Colonic mucosa (tissue), 4 donors: ENCODE measurements around the gene ACADVL. TPM values are rescaled to one million over a fixed set of nuclear protein-coding genes. Genes with fewer than 3 reads are reported as not detected.

Experiments used
- DNase-seq: peaks from one replicate; pipeline ENCODE4 v3.0.0-alpha.2; 2020
- H3K27ac ChIP-seq: fragments of 200-600 bp; one replicate; pipeline ENCODE4 v1.8.0; 2021
- H3K27me3 ChIP-seq: fragments of 200-600 bp; one replicate; pipeline ENCODE4 v1.8.0; 2021
- H3K36me3 ChIP-seq: fragments of 200-600 bp; one replicate; pipeline ENCODE4 v1.8.0; 2021
- H3K4me1 ChIP-seq: fragments of 200-600 bp; one replicate; pipeline ENCODE4 v1.8.0; 2021; ENCODE audit warnings: mild to moderate bottlenecking
- H3K4me3 ChIP-seq: fragments of 200-600 bp; one replicate; pipeline ENCODE4 v1.8.0; 2021
- H3K9ac ChIP-seq, 2 donors: one replicate each; pipeline ENCODE4 v1.7.0; 2013; ENCODE audit warnings: control low read depth in 2 of 2, low read depth in 2 of 2, low read length in 2 of 2
- H3K9me3 ChIP-seq: fragments of 200-600 bp; one replicate; pipeline ENCODE4 v1.8.0; 2021
- intact Hi-C: fragments of 100-400 bp; cut with DNase I; formaldehyde crosslinking; loops from one replicate; pipeline ENCODE4 v1.14.1; 2022
- total RNA-seq, 2 donors: library from RNA; stranded (reverse); fragmentation: NEBNext Ultra II Directional in 1 of 2; extraction: Animal tissue kit (Norgen Biotek cat#: 25700) in 1 of 2; gene quantifications; one replicate each; pipeline ENCODE4 v1.2.1, GENCODE V29; 2021
- TF ChIP-seq, protein P1 (sequence below): fragments of 200-600 bp; IDR thresholded peaks from one replicate; pipeline ENCODE4 v1.8.0; 2022; ENCODE audit warnings: antibody characterized with exemption, mild to moderate bottlenecking
- donor health status: healthy.
- donor health status: DM: no; HTN: no; CAD: no.
- donor health status: DM: no; HTN: no; CAD: no.

The ACADVL gene
- total RNA-seq, 2 donors from 2014 or later = 606 to 859 TPM

DNA sequence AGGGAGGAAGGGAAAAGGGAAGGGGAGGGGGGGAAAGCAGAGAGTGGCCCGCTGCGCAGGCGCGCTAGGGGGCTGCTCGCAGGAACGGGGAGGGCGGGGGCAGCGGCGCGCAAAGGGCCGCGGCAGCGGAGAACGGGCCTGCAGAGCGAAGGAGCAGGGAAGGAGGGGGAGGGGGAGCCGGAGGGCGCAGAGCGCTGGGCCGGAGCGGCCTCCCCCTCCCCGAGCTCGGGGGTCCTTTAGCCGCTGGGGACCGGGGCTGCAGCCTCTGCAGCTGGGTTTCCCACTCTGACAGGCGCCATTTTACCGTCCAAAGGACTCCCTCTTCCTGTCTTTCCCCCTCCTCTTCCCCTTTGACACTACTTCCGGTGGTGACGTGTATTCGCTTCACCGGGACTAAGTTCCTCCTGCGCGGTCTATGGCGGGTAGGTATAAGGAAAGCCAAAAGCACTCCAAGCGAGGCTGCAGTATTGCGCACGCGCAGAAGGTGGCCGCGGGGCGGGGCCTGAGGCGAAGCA, 32.0 kb downstream of the ACADVL start, which contains the start of gene CTDNEP1:
TSS of gene CTDNEP1 (minus strand) at position 74 of the 515 bp plus-strand sequence. CDS start 438 bp downstream, outside the sequence.
- intact Hi-C loops = no loop called here
- TF ChIP-seq, protein P1, sequence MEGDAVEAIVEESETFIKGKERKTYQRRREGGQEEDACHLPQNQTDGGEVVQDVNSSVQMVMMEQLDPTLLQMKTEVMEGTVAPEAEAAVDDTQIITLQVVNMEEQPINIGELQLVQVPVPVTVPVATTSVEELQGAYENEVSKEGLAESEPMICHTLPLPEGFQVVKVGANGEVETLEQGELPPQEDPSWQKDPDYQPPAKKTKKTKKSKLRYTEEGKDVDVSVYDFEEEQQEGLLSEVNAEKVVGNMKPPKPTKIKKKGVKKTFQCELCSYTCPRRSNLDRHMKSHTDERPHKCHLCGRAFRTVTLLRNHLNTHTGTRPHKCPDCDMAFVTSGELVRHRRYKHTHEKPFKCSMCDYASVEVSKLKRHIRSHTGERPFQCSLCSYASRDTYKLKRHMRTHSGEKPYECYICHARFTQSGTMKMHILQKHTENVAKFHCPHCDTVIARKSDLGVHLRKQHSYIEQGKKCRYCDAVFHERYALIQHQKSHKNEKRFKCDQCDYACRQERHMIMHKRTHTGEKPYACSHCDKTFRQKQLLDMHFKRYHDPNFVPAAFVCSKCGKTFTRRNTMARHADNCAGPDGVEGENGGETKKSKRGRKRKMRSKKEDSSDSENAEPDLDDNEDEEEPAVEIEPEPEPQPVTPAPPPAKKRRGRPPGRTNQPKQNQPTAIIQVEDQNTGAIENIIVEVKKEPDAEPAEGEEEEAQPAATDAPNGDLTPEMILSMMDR = no peak

DNA sequence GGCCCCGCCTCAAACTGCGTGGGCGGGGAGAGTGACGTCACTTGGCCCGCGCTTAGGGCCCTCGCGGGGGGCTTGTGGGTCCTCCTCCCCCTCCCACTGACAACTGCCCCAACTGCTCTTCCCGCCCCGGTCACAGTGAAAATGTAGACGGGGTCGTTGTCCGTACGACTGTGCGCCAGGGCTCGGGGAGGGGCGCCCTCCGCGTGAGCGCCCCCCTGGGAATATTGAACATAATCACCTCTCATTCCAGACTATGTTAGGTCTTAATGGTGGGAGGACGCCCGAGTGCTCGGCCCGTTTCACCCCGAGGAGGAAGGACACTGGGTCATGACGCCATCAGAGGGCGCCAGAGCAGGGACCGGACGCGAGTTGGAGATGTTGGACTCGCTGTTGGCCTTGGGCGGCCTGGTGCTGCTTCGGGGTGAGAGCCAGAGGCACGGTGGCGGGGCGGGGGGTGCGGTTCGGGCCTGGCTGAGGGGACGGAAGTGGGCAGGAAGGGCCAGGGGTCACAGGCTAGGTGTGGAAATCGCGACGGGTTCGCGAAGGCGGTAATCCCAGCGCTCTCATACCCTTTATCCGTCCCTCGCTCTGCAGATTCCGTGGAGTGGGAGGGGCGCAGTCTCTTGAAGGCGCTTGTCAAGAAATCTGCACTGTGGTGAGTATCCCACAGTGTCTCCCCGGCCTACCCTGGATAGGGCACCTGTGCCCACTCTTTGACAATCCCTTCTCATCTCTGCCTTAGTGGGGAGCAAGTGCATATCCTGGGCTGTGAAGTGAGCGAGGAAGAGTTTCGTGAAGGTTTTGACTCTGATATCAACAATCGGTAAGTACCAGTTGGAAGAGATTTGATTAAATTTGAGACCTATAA, 32.7 kb downstream of the ACADVL start, which contains the start of gene ELP5:
TSS of gene ELP5 (plus strand) at position 40 of the 868 bp plus-strand sequence. CDS start at position 376, 336 bp downstream.
- DNase-seq = peak; percentile 96
- Histone ChIP-seq H3K4me1 (peaks cover 18% of the 10 kb centered on the region), H3K36me3 (peaks cover 4% of the 10 kb centered on the region), H3K9me3 (no peaks in the 10 kb centered on the region), H3K4me3 (peak within 1 kb of the TSS; percentile 98), H3K9ac (peak within 1 kb of the TSS; percentile 95 to 98), H3K27ac (peak within 1 kb of the TSS; percentile 99), H3K27me3 (no peaks in the 10 kb centered on the region)
- intact Hi-C loops = no loop called here
- TF ChIP-seq, protein P1 = peak; percentile 24

More for the DNA sequence above, 32.0 kb downstream of the ACADVL start, which contains the start of gene CTDNEP1:
- Histone ChIP-seq H3K4me1 (peaks cover 18% of the 10 kb centered on the region), H3K9ac (peak within 1 kb of the TSS; percentile 95 to 98), H3K27ac (peak within 1 kb of the TSS; percentile 99), H3K4me3 (peak within 1 kb of the TSS; percentile 98), H3K27me3 (no peaks in the 10 kb centered on the region), H3K9me3 (no peaks in the 10 kb centered on the region), H3K36me3 (peaks cover 4% of the 10 kb centered on the region)
- peak; percentile 100 for DNase-seq

DNA sequence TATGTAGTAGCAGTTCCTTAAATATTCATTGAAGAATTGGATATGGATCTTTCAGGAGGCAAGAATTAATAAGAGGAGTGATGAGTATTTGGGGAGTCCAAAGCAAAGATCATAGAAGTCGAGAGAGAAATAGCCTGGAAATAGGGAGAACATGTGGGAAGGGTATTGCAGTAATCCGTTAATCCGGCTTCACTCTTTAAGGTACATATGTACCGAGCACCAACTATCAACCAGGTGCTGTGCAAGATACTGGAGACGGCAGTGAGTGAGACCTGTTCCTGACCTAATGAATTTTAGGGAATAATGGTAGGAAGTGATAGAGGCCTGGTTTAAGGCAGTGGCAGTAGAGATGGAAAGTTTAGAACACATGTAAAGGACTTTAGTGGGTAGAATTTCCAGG, 33.3 kb downstream of the ACADVL start:
- intact Hi-C loops = no loop called here
- Histone ChIP-seq H3K4me3 (peak overlapping the region; percentile 98), H3K27ac (peak overlapping the region; percentile 99), H3K36me3 (peaks cover 4% of the 10 kb centered on the region), H3K4me1 (peaks cover 18% of the 10 kb centered on the region), H3K9ac (peak overlapping the region in 1 of 2 donors; percentile 95), H3K9me3 (no peaks in the 10 kb centered on the region), H3K27me3 (no peaks in the 10 kb centered on the region)
- TF ChIP-seq, protein P1 = no peak
- DNase-seq = no peak

DNA sequence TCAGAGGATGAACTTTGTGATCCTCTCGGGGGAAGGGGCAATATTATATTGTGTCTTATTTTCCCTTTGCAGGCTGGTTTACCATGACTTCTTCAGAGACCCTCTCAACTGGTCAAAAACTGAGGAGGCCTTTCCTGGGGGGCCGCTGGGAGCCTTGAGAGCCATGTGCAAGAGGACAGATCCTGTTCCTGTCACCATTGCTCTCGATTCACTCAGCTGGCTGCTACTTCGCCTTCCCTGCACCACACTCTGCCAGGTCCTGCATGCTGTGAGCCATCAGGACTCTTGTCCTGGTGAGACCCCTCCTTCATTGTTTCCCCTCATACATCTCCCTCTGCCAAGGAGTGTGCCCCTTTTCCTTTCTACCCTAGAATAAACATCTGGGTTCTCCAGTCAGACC, 34.8 kb downstream of the ACADVL start:
- peaks cover 4% of the 10 kb centered on the region for H3K36me3 ChIP-seq
- peaks cover 15% of the 10 kb centered on the region for H3K4me1 ChIP-seq
- H3K9me3 ChIP-seq = no peaks in the 10 kb centered on the region
- no peak overlapping the region for H3K4me3 ChIP-seq
- DNase-seq = no peak
- H3K9ac ChIP-seq = peak overlapping the region in 1 of 2 donors; percentile 48
- peak overlapping the region; percentile 9 for H3K27ac ChIP-seq
- intact Hi-C loops = no loop called here
- TF ChIP-seq, protein P1 = no peak
- H3K27me3 ChIP-seq = no peaks in the 10 kb centered on the region

DNA sequence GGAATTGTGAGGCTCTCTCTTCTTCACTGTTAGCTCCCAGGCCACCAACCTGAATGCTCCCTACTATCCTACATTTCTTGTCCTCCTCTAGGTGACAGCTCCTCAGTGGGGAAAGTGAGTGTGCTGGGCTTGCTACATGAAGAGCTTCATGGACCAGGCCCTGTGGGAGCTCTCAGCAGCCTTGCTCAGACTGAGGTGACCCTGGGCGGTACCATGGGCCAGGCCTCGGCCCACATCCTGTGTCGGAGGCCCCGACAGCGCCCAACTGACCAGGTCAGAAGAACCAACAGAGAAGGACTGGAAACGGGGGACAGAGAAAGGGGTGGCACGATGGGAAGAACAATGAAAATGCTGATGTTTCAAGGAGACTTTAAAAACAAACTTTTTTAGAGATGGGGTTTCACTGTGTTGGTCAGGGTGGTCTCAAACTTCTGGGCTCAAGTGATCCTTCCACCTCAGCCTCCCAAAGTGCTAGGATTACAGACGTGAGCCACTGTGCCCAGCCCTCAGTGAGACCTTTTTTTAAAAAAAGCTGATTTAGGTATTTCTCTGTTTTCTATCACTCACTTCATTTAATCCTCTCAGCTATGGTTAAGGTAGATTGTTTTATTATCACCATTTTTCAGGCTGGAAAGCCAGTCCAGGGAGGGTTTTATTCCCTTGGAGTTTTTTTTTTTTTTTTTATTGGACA, 37.2 kb downstream of the ACADVL start:
- Histone ChIP-seq H3K9me3 (no peaks in the 10 kb centered on the region), H3K27ac (peak overlapping the region; percentile 93), H3K9ac (peak overlapping the region in 1 of 2 donors; percentile 35), H3K36me3 (peaks cover 4% of the 10 kb centered on the region), H3K4me3 (no peak overlapping the region), H3K27me3 (no peaks in the 10 kb centered on the region), H3K4me1 (peaks cover 5% of the 10 kb centered on the region)
- DNase-seq = no peak
- TF ChIP-seq, protein P1 = no peak
- intact Hi-C loops = no loop called here
